GM21529 (cell line): ENCODE results near the gene SMIM34.
"Not testable (repeated sequence)": the region's sequence is repeated elsewhere in the genome, so short reads cannot be mapped to it uniquely, and the experiment has no call there.

Experiments used
- ATAC-seq: cut with Tn5 transposase; IDR thresholded peaks from one replicate; pipeline ENCODE4 v1.9.1; 2021; ENCODE audit not compliant: unreplicated experiment

The SMIM34 gene

DNA sequence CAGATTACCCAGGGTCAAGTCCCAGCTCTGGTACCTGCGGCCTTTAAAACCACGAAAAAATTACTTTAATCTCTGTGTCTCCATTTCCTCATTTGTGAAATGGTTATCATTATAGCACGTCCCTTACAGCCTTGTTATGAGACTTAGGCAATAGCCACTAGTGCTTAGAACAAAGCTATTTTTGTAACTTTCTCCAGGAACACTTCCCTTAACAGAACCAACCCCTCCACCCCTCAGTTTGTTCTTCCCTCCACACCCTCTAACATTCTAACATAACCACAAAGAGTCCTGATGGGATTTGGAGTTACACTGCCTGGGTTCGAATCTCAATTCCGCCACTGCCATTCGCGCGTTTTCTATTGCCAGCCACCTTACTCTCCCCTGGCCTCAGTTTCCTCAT lies 49.3 kb downstream of the SMIM34 start:
- ATAC-seq: not testable (repeated sequence)

DNA sequence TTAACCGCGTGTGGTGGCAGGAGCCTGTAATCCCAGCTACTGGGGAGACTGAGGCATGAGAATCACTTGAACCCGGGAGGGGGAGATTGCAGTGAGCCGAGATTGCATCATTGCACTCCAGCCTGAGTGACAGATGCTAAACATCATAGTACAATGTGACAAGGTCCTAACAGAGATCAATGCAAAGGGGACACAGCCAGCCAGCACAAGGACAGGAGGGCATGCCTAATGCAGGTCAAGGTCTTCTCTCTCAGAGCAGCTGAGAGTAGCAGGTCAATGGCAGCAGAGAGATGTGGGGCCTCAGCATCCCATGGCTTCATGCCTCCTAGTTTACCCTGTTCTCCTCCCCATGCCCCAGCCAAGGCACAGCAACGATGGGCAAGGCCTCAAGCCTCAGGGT lies 51.4 kb downstream of the SMIM34 start:
- no peak for ATAC-seq

DNA sequence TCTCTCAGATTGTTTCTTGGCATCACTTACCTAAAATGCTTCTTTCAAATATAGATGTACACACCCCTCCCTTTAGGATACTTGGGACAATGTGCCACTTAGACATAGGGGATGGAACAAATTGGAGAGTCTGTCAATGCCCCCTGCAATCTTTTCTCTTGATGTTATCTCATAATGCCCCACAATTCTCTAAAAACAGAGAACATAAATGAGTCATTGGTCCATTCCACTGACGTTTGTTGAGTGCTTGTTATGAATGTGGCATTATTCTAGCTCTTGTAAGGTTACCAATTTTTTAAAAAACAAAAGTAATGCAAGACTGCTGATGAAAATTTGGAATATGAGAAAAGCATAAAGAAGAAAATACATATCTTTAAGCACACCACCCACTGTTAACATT lies 54.0 kb downstream of the SMIM34 start:
- no peak for ATAC-seq
